ENCODE data around the gene RANBP10.

RANBP10 gene

DNA sequence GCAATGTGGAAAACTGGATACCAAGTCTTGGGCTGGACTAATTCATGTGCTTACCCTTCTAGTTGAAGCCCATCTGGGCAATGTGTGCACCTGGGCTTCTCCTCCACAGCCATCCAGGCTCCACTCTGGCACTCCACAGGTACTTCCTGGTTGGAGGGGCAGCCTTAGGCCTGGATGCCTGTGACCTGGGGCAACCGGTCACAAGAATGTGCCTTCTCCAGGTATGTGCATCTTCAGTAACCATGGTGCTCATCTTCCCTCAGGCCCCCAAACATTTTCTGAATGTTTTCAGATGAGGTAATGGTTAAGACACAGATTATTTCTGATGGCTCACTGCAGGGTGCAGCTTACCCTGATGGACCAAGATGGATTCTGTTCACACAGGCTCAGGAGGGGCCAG, 128.6 kb downstream of the RANBP10 start:
- DNase-seq (ENCODE audit: low read depth, low spot score): no peak

DNA sequence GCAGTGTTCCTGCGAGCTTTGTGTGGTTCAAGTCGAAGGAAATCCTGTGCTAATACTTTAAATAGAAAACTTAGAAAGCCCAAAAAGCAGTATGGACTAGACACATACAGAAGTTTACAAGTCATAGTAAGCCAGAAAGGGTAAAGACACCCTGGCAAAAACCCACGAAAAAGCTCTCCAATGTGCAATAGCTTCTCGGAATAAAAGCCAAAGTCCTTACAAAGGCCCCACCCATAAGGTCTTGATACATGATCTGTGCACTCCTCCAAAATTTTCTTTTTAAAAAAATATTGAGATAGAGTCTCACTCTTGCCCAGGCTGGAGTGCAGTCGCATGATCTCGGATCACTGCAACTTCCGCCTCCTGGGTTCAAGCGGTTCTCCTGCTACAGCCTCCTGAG, 129.4 kb downstream of the RANBP10 start:
- no peak for DNase-seq (ENCODE audit: low read depth, low spot score)

DNA sequence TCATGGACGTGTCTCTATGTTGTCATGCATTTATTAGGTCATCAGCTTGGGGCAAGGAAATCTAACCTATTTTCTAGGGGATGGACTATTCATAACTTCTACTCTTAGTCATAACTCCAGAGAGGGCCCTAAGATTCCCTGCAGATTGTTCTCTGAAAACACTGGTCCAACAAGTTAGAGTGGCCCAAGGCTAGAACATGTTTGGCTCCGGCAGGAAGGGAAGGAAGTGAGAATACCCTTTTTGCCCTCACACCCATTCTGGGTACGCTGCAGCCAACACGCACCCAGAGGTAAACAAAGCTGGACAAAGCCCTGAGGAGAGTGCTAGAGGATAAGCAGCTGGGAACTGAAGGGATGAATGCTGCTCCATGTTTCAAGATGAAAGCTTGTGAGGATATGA, 129.8 kb downstream of the RANBP10 start:
- no peak for DNase-seq (ENCODE audit: low read depth, low spot score)

DNA sequence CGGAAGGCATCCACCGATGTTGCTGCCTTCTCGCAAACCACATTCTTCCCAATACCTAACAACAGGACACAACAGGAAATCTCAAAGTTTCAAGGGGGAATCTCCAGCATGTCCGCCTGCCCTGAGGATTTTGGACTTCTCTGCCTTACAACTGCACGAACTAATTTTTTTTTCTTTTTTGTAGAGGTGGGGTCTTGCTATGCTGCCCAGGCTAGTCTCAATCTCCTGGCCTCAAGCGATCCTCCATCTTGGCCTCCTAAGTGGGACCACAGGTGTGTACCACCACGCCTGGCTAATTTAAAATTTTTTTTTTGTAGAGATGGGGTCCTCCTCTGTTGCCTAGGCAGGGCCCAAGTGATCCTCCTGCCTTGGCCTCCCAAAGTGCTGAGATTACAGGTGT, 130.4 kb downstream of the RANBP10 start:
- DNase-seq (ENCODE audit: low read depth, low spot score): no peak

DNA sequence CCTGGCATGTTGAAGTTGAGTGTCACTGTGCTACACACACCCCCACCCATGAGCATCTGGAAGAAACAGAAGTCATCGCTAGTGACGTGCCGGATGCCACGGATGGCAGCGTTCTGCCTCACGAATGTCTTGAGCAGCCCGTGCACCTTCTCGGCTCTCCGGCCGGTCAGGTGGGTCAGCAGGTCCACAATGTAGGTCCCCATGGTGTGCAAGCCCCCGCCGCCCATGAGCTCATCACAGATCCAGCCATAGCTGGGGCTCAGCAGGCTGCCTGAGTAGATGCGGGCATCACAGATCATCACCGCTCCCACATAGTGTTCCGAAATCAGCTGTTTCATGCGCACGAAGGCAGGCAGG, 130.8 kb downstream of the RANBP10 start:
- DNase-seq (ENCODE audit: low read depth, low spot score): no peak

DNA sequence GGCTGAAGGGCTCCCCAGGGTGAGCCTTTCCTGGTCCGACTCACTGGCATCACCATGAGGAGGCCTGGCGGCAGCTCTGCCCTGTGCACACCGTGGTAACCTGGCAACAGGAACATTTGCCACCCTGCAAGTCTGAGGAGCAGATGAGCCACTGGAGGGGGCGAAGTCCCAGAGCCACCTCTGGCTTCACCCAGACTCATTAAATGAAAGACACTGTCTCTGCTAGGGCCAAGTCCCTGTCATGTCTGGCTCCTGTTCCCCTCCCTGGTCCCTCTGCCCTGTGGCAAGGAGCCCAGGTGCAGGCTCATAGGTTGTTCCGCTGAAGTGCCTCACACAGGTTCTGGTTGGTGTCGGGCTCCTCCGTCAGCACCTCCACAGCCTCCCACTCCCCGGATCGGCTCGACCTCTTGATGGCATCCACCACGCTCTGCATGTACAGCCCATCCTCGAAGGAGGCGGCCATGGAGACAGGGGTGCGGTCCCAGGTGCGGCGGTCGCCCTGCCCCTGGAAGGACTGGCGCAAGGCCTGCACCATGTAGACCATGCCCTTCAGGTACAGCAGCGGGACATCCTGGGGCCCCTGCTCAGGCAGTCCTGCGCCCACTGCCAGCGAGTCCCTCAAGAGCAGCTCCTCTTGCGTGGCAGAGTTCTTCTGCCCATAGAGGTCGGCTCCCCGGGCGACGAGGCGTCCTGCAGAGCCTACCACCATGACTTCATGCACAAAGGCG, 131.3 kb downstream of the RANBP10 start:
- DNase-seq (ENCODE audit: low read depth, low spot score): no peak

DNA sequence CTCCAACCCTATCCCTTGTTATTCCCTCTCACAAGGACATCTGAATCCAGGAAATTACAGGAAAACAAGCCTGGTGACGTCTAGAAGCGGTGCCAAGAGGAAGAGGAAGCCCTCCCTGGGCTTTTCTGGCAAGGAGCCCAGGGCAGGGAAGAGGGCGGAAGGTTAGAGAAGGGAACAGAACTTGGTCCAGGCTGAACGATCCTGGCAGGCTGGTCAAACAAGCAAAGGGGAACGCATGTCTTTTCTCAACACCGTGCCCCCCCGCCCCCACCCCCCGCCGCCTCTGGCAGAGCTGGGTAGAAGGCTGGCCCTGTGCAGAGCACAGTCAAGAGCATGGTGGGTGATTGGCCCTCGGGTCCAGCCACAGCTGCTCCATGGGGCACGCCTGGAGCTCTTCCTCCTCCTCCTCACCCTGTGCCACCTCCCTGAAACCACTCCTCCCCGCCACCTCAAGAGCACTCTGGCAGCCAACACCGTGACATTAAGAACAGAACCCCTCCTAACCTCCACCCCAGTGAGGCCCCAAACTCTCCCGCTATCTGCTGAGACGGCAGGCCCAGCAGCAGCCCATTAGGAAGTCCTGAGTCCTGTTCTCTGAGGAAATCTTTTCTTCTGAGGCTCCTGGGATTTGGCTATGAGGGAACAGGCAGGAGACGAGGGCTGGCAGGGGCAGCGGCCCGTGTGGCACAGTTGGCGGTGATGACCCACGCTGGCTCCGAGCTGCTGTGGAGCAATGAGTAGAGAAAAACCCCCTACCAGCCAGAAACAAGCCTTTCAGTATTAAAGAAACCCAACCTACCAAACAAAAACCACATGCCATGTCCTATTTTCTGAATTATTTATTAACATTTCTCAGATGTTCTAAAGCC, 132.4 kb downstream of the RANBP10 start:
- DNase-seq (ENCODE audit: low read depth, low spot score): no peak

Data from iPS DF 19.7 (cell line).